Tibial nerve (tissue), 4 donors: ENCODE data around the gene IL37. TPM values are rescaled to one million over a fixed set of nuclear protein-coding genes. Genes with fewer than 3 reads are reported as not detected.

Experiments
- DNase-seq, 2 donors: peaks; one replicate each; pipeline ENCODE4 v3.0.0-alpha.2; 2019; ENCODE audit warnings: low spot score in 2 of 2
- H3K27ac ChIP-seq, 4 donors: fragments of 200-600 bp; sonication (generic) in 3 of 4; one replicate each; pipeline ENCODE4 v1.5.1; 2017 to 2019; ENCODE audit warnings: mild to moderate bottlenecking in 1 of 4
- H3K27me3 ChIP-seq, 2 donors: fragments of 200-600 bp; sonication (generic) in 1 of 2; one replicate each; pipeline versions ENCODE4 v1.5.1 to v1.6.0; 2017 to 2019
- H3K36me3 ChIP-seq, 3 donors: fragments of 200-600 bp; sonication (generic); one replicate each; pipeline ENCODE4 v1.5.1; 2018 to 2019
- H3K4me1 ChIP-seq, 4 donors: fragments of 200-600 bp; sonication (generic) in 3 of 4; one replicate each; pipeline ENCODE4 v1.5.1; 2017 to 2019
- H3K4me3 ChIP-seq, 4 donors: fragments of 200-600 bp; sonication (generic) in 3 of 4; one replicate each; pipeline ENCODE4 v1.5.1; 2017 to 2019; ENCODE audit warnings: mild to moderate bottlenecking in 1 of 4, moderate library complexity in 1 of 4
- H3K9me3 ChIP-seq, 4 donors: fragments of 200-600 bp; sonication (generic) in 3 of 4; one replicate each; pipeline ENCODE4 v1.5.1; 2017 to 2019
- CTCF ChIP-seq, 5 experiments: fragments of 200-600 bp in 3 of 5; fragments of 450-650 bp in 2 of 5; sonication (generic) in 3 of 5; IDR thresholded peaks; one replicate each; pipeline ENCODE4 v1.5.1; 2016 to 2019; ENCODE audit warnings: antibody characterized with exemption in 5 of 5, mild to moderate bottlenecking in 3 of 5, moderate library complexity in 2 of 5
- EP300 ChIP-seq, 2 donors: sonication (generic); formaldehyde crosslinking; IDR thresholded peaks; one replicate each; pipeline ENCODE4 v1.6.1; 2017; ENCODE audit warnings: antibody characterized with exemption in 2 of 2, mild to moderate bottlenecking in 1 of 2
- POLR2A ChIP-seq, 2 donors: fragments of 450-650 bp; IDR thresholded peaks; one replicate each; pipeline ENCODE4 v1.6.1; 2017; ENCODE audit warnings: antibody characterized with exemption in 2 of 2, mild to moderate bottlenecking in 2 of 2, moderate library complexity in 2 of 2
- WGBS, 2 donors: methylation state at CpG; one replicate each; pipeline ENCODE4 v1.1.5; 2018; 5-methylcytosine and 5-hydroxymethylcytosine counted together
- total RNA-seq, 4 donors: library from RNA; depleted of rRNA; stranded (reverse); fragments of >200 nt; gene quantifications; one replicate each; pipeline ENCODE4 v1.1.0, GENCODE V29; 2016

IL37 gene
- total RNA-seq, 4 donors from 2014 or later, result not detected

- no peaks in the 10 kb centered on the region for H3K36me3 ChIP-seq
- TF ChIP-seq POLR2A (IDR thresholded peaks at IDR 0.05) (no peak), EP300 (IDR thresholded peaks at IDR 0.05) (no peak), CTCF (IDR thresholded peaks at IDR 0.05) (no peak)
- H3K4me1 ChIP-seq, result no peaks in the 10 kb centered on the region
- H3K27me3 ChIP-seq, result no peaks in the 10 kb centered on the region
- no peak overlapping the region for H3K27ac ChIP-seq
- DNase-seq, result no peak
- peaks cover 0 to 15% (median 3%) of the 10 kb centered on the region in 4 donors for H3K9me3 ChIP-seq
- 55 to 62% methylated on average over 3 of the region's 3 CpGs for WGBS, 2 donors
- no peak overlapping the region for H3K4me3 ChIP-seq
Observed at GRCh38 chr2:112940859-112941625, 30.1 kb downstream of the IL37 start.

GRCh38 chr2:112941753-112942653, 31.0 kb downstream of the IL37 start:
- H3K36me3 ChIP-seq, result no peaks in the 10 kb centered on the region
- H3K4me3 ChIP-seq, result no peak overlapping the region
- 34% methylated on average over 11 to 14 of the region's 14 CpGs for WGBS, 2 donors
- DNase-seq, result peak; percentile 16 to 54
- peaks cover 0 to 22% (median 3%) of the 10 kb centered on the region in 4 donors for H3K9me3 ChIP-seq
- TF ChIP-seq CTCF (IDR thresholded peaks at IDR 0.05) (peak; percentile 45 to 74 (median 59)), POLR2A (IDR thresholded peaks at IDR 0.05) (no peak)
- H3K27ac ChIP-seq, result no peak overlapping the region
- no peaks in the 10 kb centered on the region for H3K27me3 ChIP-seq
- no peaks in the 10 kb centered on the region for H3K4me1 ChIP-seq

- 50 to 62% methylated on average over 2 of the region's 2 CpGs for WGBS, 2 donors
- no peaks in the 10 kb centered on the region for H3K36me3 ChIP-seq
- H3K4me1 ChIP-seq, result no peaks in the 10 kb centered on the region
- TF ChIP-seq POLR2A (IDR thresholded peaks at IDR 0.05), result no peak
- TF ChIP-seq CTCF (IDR thresholded peaks at IDR 0.05), result no peak
- no peak for TF ChIP-seq EP300 (IDR thresholded peaks at IDR 0.05)
- DNase-seq, result no peak
- H3K9me3 ChIP-seq, result peaks cover 0 to 28% (median 3%) of the 10 kb centered on the region in 4 donors
- no peaks in the 10 kb centered on the region for H3K27me3 ChIP-seq
- H3K4me3 ChIP-seq, result no peak overlapping the region
- no peak overlapping the region for H3K27ac ChIP-seq
Observed at GRCh38 chr2:112942654-112943002, 31.7 kb downstream of the IL37 start.

- Histone ChIP-seq H3K27ac (no peak overlapping the region), H3K36me3 (no peaks in the 10 kb centered on the region), H3K9me3 (peaks cover 0 to 33% (median 3%) of the 10 kb centered on the region in 4 donors), H3K4me3 (no peak overlapping the region), H3K4me1 (no peaks in the 10 kb centered on the region), H3K27me3 (no peaks in the 10 kb centered on the region)
- DNase-seq, result no peak
- 86 to 94% methylated on average over 1 of the region's 1 CpG for WGBS, 2 donors
- TF ChIP-seq EP300 (IDR thresholded peaks at IDR 0.05), result no peak
- no peak for TF ChIP-seq POLR2A (IDR thresholded peaks at IDR 0.05)
- TF ChIP-seq CTCF (IDR thresholded peaks at IDR 0.05), result no peak
Observed at GRCh38 chr2:112944971-112945370, 34.0 kb downstream of the IL37 start.

GRCh38 chr2:112946086-112946485, 35.1 kb downstream of the IL37 start:
- no peaks in the 10 kb centered on the region for H3K36me3 ChIP-seq
- WGBS, 2 donors, result 76 to 83% methylated on average over 2 of the region's 2 CpGs
- H3K4me3 ChIP-seq, result no peak overlapping the region
- H3K9me3 ChIP-seq, result peaks cover 0 to 33% (median 3%) of the 10 kb centered on the region in 4 donors
- H3K27me3 ChIP-seq, result no peaks in the 10 kb centered on the region
- TF ChIP-seq EP300 (IDR thresholded peaks at IDR 0.05) (no peak), CTCF (IDR thresholded peaks at IDR 0.05) (no peak), POLR2A (IDR thresholded peaks at IDR 0.05) (no peak)
- no peak overlapping the region for H3K27ac ChIP-seq
- no peak for DNase-seq
- H3K4me1 ChIP-seq, result no peaks in the 10 kb centered on the region
